MM.1S (cell line): ENCODE measurements around the gene OGDHL.

Experiments
- DNase-seq: peaks from one replicate; pipeline ENCODE4 v3.0.0-alpha.2; 2015
- H2AFZ ChIP-seq: fragments of 300-600 bp; sonication (generic); 2 replicates; pipeline ENCODE4 v1.6.0; 2016; ENCODE audit warnings: antibody characterized with exemption, low read length
- H3F3A ChIP-seq: fragments of 300-600 bp; sonication (generic); 2 replicates; pipeline ENCODE4 v1.6.1; 2016; ENCODE audit warnings: mild to moderate bottlenecking, antibody characterized with exemption, low read length, moderate library complexity, mixed read lengths; ENCODE audit not compliant: insufficient read depth
- H3K27ac ChIP-seq: fragments of 300-600 bp; sonication (generic); 2 replicates; pipeline ENCODE4 v1.5.1; 2016; ENCODE audit warnings: mild to moderate bottlenecking, low read length
- H3K27me3 ChIP-seq: fragments of 300-600 bp; sonication (generic); replicated peaks from 2 replicates; pipeline ENCODE4 v1.6.0; 2016; ENCODE audit warnings: low read length; ENCODE audit not compliant: insufficient read depth
- H3K36me3 ChIP-seq: fragments of 300-600 bp; sonication (generic); replicated peaks from 2 replicates; pipeline ENCODE4 v1.6.1; 2016; ENCODE audit warnings: mild to moderate bottlenecking, low read length, mixed read lengths; ENCODE audit not compliant: insufficient read depth
- H3K4me1 ChIP-seq: fragments of 300-600 bp; sonication (generic); 2 replicates; pipeline ENCODE4 v1.6.1; 2016; ENCODE audit warnings: low read length, mixed read lengths
- H3K4me2 ChIP-seq: fragments of 300-600 bp; sonication (generic); 2 replicates; pipeline ENCODE4 v1.6.0; 2016; ENCODE audit warnings: low read depth, low read length
- H3K4me3 ChIP-seq: fragments of 300-600 bp; sonication (generic); 2 replicates; pipeline ENCODE4 v1.5.1; 2016; ENCODE audit warnings: low read length, mixed read lengths
- H3K79me2 ChIP-seq: fragments of 300-600 bp; sonication (generic); 2 replicates; pipeline ENCODE4 v1.6.1; 2016; ENCODE audit warnings: mixed run types, low read length, mixed read lengths
- H3K9ac ChIP-seq: fragments of 300-600 bp; sonication (generic); 2 replicates; pipeline ENCODE4 v1.6.1; 2016; ENCODE audit warnings: low read length, mixed read lengths
- H3K9me2 ChIP-seq: fragments of 300-600 bp; sonication (generic); replicated peaks from 2 replicates; pipeline ENCODE4 v1.6.1; 2016; ENCODE audit warnings: mild to moderate bottlenecking, low read length, mixed read lengths; ENCODE audit not compliant: insufficient read depth
- H3K9me3 ChIP-seq: fragments of 300-600 bp; sonication (generic); replicated peaks from 2 replicates; pipeline ENCODE4 v1.6.1; 2016; ENCODE audit warnings: mild to moderate bottlenecking, low read length, mixed read lengths; ENCODE audit not compliant: insufficient read depth
- H4K20me1 ChIP-seq: fragments of 300-600 bp; sonication (generic); 2 replicates; pipeline ENCODE4 v1.6.1; 2016; ENCODE audit warnings: mild to moderate bottlenecking, low read length, moderate library complexity, mixed read lengths; ENCODE audit not compliant: insufficient read depth
- EZH2 ChIP-seq: fragments of 300-600 bp; sonication (generic); optimal IDR thresholded peaks from 2 replicates; pipeline ENCODE3; 2017; ENCODE audit warnings: low read depth, mild to moderate bottlenecking, antibody characterized with exemption, low read length, mixed read lengths
- EZH2phosphoT487 ChIP-seq: fragments of 300-600 bp; sonication (generic); IDR thresholded peaks from 2 replicates; pipeline ENCODE4 v1.6.1; 2018; ENCODE audit warnings: antibody characterized with exemption, low read length
- TF ChIP-seq, protein P1 (sequence below): fragments of 300-600 bp; sonication (generic); IDR thresholded peaks from 2 replicates; pipeline ENCODE4 v1.5.1; 2016; ENCODE audit warnings: antibody characterized with exemption, low read length, mixed read lengths

Gene OGDHL

GRCh38 chr10:49748006-49748405 is 14.1 kb downstream of the OGDHL start:
- Histone ChIP-seq H3K4me1 (no peaks in the 10 kb centered on the region), H3K4me2 (no peak overlapping the region), H3K36me3 (no peaks in the 10 kb centered on the region), H4K20me1 (no peaks in the 10 kb centered on the region), H3K9me2 (no peaks in the 10 kb centered on the region), H3F3A (no peaks in the 10 kb centered on the region), H3K27ac (no peak overlapping the region), H3K4me3 (no peak overlapping the region), H3K79me2 (no peaks in the 10 kb centered on the region), H2AFZ (no peak overlapping the region), H3K9ac (no peak overlapping the region), H3K9me3 (no peaks in the 10 kb centered on the region), H3K27me3 (no peaks in the 10 kb centered on the region; the same call in 1 of the 2 replicates)
- TF ChIP-seq, protein P1, sequence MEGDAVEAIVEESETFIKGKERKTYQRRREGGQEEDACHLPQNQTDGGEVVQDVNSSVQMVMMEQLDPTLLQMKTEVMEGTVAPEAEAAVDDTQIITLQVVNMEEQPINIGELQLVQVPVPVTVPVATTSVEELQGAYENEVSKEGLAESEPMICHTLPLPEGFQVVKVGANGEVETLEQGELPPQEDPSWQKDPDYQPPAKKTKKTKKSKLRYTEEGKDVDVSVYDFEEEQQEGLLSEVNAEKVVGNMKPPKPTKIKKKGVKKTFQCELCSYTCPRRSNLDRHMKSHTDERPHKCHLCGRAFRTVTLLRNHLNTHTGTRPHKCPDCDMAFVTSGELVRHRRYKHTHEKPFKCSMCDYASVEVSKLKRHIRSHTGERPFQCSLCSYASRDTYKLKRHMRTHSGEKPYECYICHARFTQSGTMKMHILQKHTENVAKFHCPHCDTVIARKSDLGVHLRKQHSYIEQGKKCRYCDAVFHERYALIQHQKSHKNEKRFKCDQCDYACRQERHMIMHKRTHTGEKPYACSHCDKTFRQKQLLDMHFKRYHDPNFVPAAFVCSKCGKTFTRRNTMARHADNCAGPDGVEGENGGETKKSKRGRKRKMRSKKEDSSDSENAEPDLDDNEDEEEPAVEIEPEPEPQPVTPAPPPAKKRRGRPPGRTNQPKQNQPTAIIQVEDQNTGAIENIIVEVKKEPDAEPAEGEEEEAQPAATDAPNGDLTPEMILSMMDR = no peak
- TF ChIP-seq EZH2phosphoT487 (no peak), EZH2 (no peak)
- DNase-seq = no peak

DNA sequence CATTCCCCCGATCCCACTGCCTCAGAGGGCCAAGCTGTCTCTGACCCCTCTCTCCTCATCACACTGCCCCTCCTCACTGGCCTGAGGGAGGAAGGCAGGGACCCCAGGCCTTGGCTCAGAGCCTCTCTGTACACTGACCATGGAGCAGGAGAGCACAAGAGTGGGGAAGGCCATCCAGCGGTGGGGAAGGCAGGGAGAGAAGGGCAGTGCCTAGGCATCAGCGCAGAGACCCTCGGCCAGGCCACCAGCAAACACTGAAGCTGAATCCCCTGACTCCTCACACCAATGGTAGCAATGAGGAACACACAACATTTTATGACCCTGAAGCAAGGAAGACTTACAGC is 14.8 kb downstream of the OGDHL start:
- no peaks in the 10 kb centered on the region for H4K20me1 ChIP-seq
- H3K79me2 ChIP-seq = no peaks in the 10 kb centered on the region
- no peak for DNase-seq
- no peak for TF ChIP-seq EZH2
- no peak for TF ChIP-seq EZH2phosphoT487
- TF ChIP-seq, protein P1 = no peak
- no peaks in the 10 kb centered on the region for H3K36me3 ChIP-seq
- no peaks in the 10 kb centered on the region for H3K9me2 ChIP-seq
- no peaks in the 10 kb centered on the region for H3K4me1 ChIP-seq
- no peaks in the 10 kb centered on the region; the same call in 1 of the 2 replicates for H3K27me3 ChIP-seq
- H3K9ac ChIP-seq = no peak overlapping the region
- no peak overlapping the region for H2AFZ ChIP-seq
- no peak overlapping the region for H3K4me2 ChIP-seq
- no peak overlapping the region for H3K27ac ChIP-seq
- no peak overlapping the region for H3K4me3 ChIP-seq
- no peaks in the 10 kb centered on the region for H3K9me3 ChIP-seq
- H3F3A ChIP-seq = no peaks in the 10 kb centered on the region

GRCh38 chr10:49746626-49747302 is 15.4 kb downstream of the OGDHL start:
- Histone ChIP-seq H3K9ac (no peak overlapping the region), H3K27me3 (no peaks in the 10 kb centered on the region; the same call in 1 of the 2 replicates)

More at GRCh38 chr10:49746626-49747302, 15.4 kb downstream of the OGDHL start:
- no peaks in the 10 kb centered on the region for H3K4me1 ChIP-seq
- H2AFZ ChIP-seq = no peak overlapping the region
- H4K20me1 ChIP-seq = no peaks in the 10 kb centered on the region
- TF ChIP-seq EZH2phosphoT487 (no peak), EZH2 (no peak)
- TF ChIP-seq, protein P1 = no peak
- H3K79me2 ChIP-seq = no peaks in the 10 kb centered on the region
- no peak for DNase-seq
- H3K27ac ChIP-seq = no peak overlapping the region
- H3K9me2 ChIP-seq = no peaks in the 10 kb centered on the region
- no peaks in the 10 kb centered on the region for H3F3A ChIP-seq
- no peaks in the 10 kb centered on the region for H3K9me3 ChIP-seq
- H3K36me3 ChIP-seq = no peaks in the 10 kb centered on the region
- no peak overlapping the region for H3K4me2 ChIP-seq
- H3K4me3 ChIP-seq = no peak overlapping the region
